SK-N-SH (cell line): Measurements from ENCODE around the gene MAPK8IP1. TPM values are rescaled to one million over a fixed set of nuclear protein-coding genes. Genes with fewer than 3 reads are reported as not detected.

Source experiments
- CTCF ChIA-PET: fragments of 300-600, 350-600 bp; formaldehyde crosslinking; extraction: SDS; loops from one replicate; lab custom pipeline; 2021; lab: Yijun Ruan, JAX
- POLR2A ChIA-PET: fragments of 350-600 bp; sonication (Branson Sonifier 250); formaldehyde crosslinking; extraction: SDS; loops from one replicate; lab custom pipeline; 2020; ENCODE audit warnings: antibody characterized with exemption, inconsistent platforms; lab: Yijun Ruan, JAX
- DNase-seq: peaks from one replicate; pipeline ENCODE4 v3.0.0; 2012
- H2AFZ ChIP-seq: fragments of 200-600 bp; sonication (generic); 2 replicates; pipeline ENCODE4 v1.8.1; 2016; ENCODE audit warnings: antibody characterized with exemption, mild to moderate bottlenecking, low read depth
- H3F3A ChIP-seq: fragments of 200-600 bp; sonication (generic); replicated peaks from 2 replicates; pipeline ENCODE3; 2016; ENCODE audit warnings: antibody characterized with exemption, mild to moderate bottlenecking; ENCODE audit not compliant: insufficient read depth
- H3K27ac ChIP-seq, 2 experiments: fragments of 200-500 bp in 1 of 2; fragments of 200-600 bp in 1 of 2; sonication (Bioruptor generic) in 1 of 2; sonication (generic), shearing (Covaris generic) in 1 of 2; 2 replicates each; pipeline versions ENCODE4 v1.5.1 to v1.6.1; 2014 to 2016; ENCODE audit warnings: low read depth in 2 of 2, inconsistent platforms in 1 of 2, low read length in 1 of 2, mild to moderate bottlenecking in 1 of 2, mixed read lengths in 1 of 2
- H3K27me3 ChIP-seq: fragments of 200-600 bp; sonication (generic), shearing (Covaris generic); 2 replicates; pipeline ENCODE4 v1.6.1; 2016; ENCODE audit warnings: mixed run types; ENCODE audit not compliant: insufficient read depth
- H3K36me3 ChIP-seq, 2 experiments: fragments of 200-500 bp in 1 of 2; fragments of 200-600 bp in 1 of 2; sonication (Bioruptor generic) in 1 of 2; sonication (generic) in 1 of 2; replicated peaks in 1 of 2; 2 replicates each; pipeline versions ENCODE3 to v1.5.1; 2014 to 2016; ENCODE audit warnings: low read length in 1 of 2, mild to moderate bottlenecking in 1 of 2; ENCODE audit not compliant: insufficient read depth in 2 of 2, control insufficient read depth in 1 of 2
- H3K4me1 ChIP-seq, 2 experiments: fragments of 200-500 bp in 1 of 2; fragments of 200-600 bp in 1 of 2; sonication (Bioruptor generic) in 1 of 2; sonication (generic), shearing (Covaris generic) in 1 of 2; 2 replicates each; pipeline versions ENCODE4 v1.5.1 to v1.6.1; 2014 to 2016; ENCODE audit warnings: low read depth in 1 of 2, low read length in 1 of 2, mixed run types in 1 of 2; ENCODE audit not compliant: insufficient read depth in 2 of 2, control insufficient read depth in 1 of 2
- H3K4me2 ChIP-seq: fragments of 200-600 bp; sonication (generic), shearing (Covaris generic); 2 replicates; pipeline ENCODE4 v1.6.1; 2017; ENCODE audit warnings: mixed run types
- H3K4me3 ChIP-seq, 2 experiments: fragments of 200-500 bp in 1 of 2; fragments of 200-600 bp in 1 of 2; sonication (Bioruptor generic) in 1 of 2; sonication (generic), shearing (Covaris generic) in 1 of 2; 2 replicates each; pipeline versions ENCODE4 v1.5.1 to v1.8.1; 2014 to 2016; ENCODE audit warnings: low read depth in 2 of 2, inconsistent platforms in 1 of 2, low read length in 1 of 2, mild to moderate bottlenecking in 1 of 2, mixed read lengths in 1 of 2, moderate library complexity in 1 of 2
- H3K79me2 ChIP-seq: fragments of 200-600 bp; sonication (generic); 2 replicates; pipeline ENCODE4 v1.8.1; 2017; ENCODE audit warnings: mild to moderate bottlenecking; ENCODE audit not compliant: insufficient read depth
- H3K9ac ChIP-seq: fragments of 200-600 bp; sonication (generic); 2 replicates; pipeline ENCODE4 v1.6.1; 2017; ENCODE audit warnings: mixed run types
- H3K9me2 ChIP-seq: fragments of 200-600 bp; sonication (generic); 2 replicates; pipeline ENCODE4 v1.6.1; 2017; ENCODE audit warnings: mixed run types
- H3K9me3 ChIP-seq: fragments of 200-600 bp; sonication (generic); 2 replicates; pipeline ENCODE4 v1.6.1; 2017; ENCODE audit warnings: mixed run types, mild to moderate bottlenecking, moderate library complexity
- H4K20me1 ChIP-seq: fragments of 200-600 bp; sonication (generic); 2 replicates; pipeline ENCODE4 v1.6.1; 2017; ENCODE audit warnings: mild to moderate bottlenecking, mixed run types; ENCODE audit not compliant: insufficient read depth
- CHD2 ChIP-seq: fragments of 150-350 bp; IDR thresholded peaks from 2 replicates; pipeline ENCODE4 v1.6.1; 2018; ENCODE audit warnings: low read length; ENCODE audit not compliant: partially characterized antibody
- EP300 ChIP-seq, 2 experiments: IDR thresholded peaks; 2 replicates each; pipeline versions ENCODE4 v1.4.0 to v1.6.1; 2012; ENCODE audit warnings: borderline replicate concordance in 1 of 2, low read depth in 1 of 2, low read length in 1 of 2
- FOXJ3 ChIP-seq: sonication (generic); formaldehyde crosslinking; IDR thresholded peaks from 2 replicates; pipeline ENCODE4 v1.5.1; 2020; ENCODE audit warnings: mild to moderate bottlenecking, missing genetic modification reagents
- IRF3 ChIP-seq: fragments of 150-350 bp; IDR thresholded peaks from 2 replicates; pipeline ENCODE4 v1.6.1; 2016; ENCODE audit warnings: mild to moderate bottlenecking, low read depth, low read length
- NFIC ChIP-seq: IDR thresholded peaks from 2 replicates; pipeline ENCODE4 v1.4.0; 2012; ENCODE audit warnings: borderline replicate concordance
- SMC3 ChIP-seq: IDR thresholded peaks from 2 replicates; pipeline ENCODE4 v1.6.1; 2012; ENCODE audit warnings: low read depth, low read length, improper control_type of control experiment
- TAF1 ChIP-seq: IDR thresholded peaks from 2 replicates; pipeline ENCODE4 v1.6.1; 2012; ENCODE audit warnings: low read depth, mild to moderate bottlenecking, low read length, moderate library complexity, borderline replicate concordance
- TEAD4 ChIP-seq: IDR thresholded peaks from 2 replicates; pipeline ENCODE4 v1.4.0; 2012; ENCODE audit warnings: mild to moderate bottlenecking, borderline replicate concordance; ENCODE audit not compliant: insufficient read depth
- YY1 ChIP-seq: IDR thresholded peaks from 2 replicates; pipeline ENCODE4 v1.4.0; 2012; ENCODE audit warnings: low read depth, mild to moderate bottlenecking
- ZBTB33 ChIP-seq: IDR thresholded peaks from 2 replicates; pipeline ENCODE4 v1.4.0; 2012; ENCODE audit warnings: low read depth, borderline replicate concordance
- WGBS: methylation state at CpG from one replicate; pipeline ENCODE4 v1.1.6; 2017; ENCODE audit warnings: low lambda C conversion rate; 5-methylcytosine and 5-hydroxymethylcytosine counted together
- polyA plus RNA-seq, 3 experiments: library from polyadenylated mRNA; depleted of rRNA; stranded (reverse); fragments of >200 nt; gene quantifications; 2 replicates each; pipeline ENCODE4 v1.2.3, GENCODE V29; 2012
- TF ChIP-seq, protein P1 (sequence below): IDR thresholded peaks from 2 replicates; pipeline ENCODE4; 2012
- TF ChIP-seq, protein P2 (sequence below): fragments of 150-350 bp; IDR thresholded peaks from 2 replicates; pipeline ENCODE4 v1.6.1; 2017; ENCODE audit warnings: antibody characterized with exemption, low read length, low read depth, borderline replicate concordance

Gene MAPK8IP1
- polyA plus RNA-seq, 1 of the 3 experiments (the other 2 are of a cell fraction): 12.5 TPM

DNA sequence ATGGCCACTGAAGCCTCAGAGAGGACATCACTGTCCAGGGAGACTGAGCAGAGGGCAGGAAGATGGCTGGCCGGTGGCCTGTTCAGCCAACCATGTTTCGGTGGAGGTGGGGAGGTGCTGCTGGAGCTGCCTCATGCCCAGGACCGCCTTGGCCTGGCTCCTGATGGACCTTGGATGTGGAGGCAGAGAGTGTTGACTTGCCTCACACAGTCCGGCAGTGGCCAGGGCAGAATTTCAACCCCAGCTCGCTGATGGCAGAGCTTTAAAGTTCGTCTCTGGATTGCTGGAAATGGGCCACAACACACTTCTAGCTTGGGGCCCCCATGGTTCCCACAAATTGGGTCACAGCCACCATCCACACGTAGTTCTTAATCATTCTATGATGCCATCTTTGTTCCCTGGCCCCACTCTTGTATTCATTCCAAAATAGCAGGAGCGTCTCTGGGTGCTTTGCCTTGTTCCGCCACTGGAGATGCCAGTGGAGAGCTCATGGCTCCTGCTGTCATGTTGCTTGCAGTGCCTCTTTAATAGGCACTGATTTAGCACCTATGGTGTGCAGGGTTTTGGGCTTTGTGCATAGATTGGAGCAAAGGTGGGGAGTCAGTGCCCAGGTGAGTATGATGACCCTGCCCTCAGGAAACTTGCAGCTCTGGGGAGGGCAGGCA is 5.6 kb downstream of the MAPK8IP1 start:
- Histone ChIP-seq H3K9me3 (no peaks in the 10 kb centered on the region), H3K27ac (no peak overlapping the region), H3K36me3 (no peaks in the 10 kb centered on the region), H3K9ac (no peak overlapping the region), H3K4me3 (no peak overlapping the region), H3K4me1 (peaks cover 0 to 22% of the 10 kb centered on the region in 2 experiments; a peak in 1 of 4 replicates), H3K79me2 (no peaks in the 10 kb centered on the region), H3F3A (no peaks in the 10 kb centered on the region), H4K20me1 (no peaks in the 10 kb centered on the region), H3K4me2 (no peak overlapping the region)
- WGBS: 67% methylated on average over 9 of the region's 9 CpGs
- TF ChIP-seq SMC3: no peak
- TF ChIP-seq, protein P1, sequence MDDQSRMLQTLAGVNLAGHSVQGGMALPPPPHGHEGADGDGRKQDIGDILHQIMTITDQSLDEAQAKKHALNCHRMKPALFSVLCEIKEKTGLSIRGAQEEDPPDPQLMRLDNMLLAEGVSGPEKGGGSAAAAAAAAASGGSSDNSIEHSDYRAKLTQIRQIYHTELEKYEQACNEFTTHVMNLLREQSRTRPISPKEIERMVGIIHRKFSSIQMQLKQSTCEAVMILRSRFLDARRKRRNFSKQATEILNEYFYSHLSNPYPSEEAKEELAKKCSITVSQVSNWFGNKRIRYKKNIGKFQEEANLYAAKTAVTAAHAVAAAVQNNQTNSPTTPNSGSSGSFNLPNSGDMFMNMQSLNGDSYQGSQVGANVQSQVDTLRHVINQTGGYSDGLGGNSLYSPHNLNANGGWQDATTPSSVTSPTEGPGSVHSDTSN: no peak
- no peak for TF ChIP-seq YY1
- TF ChIP-seq NFIC: no peak
- TF ChIP-seq ZBTB33: no peak
- no peak for TF ChIP-seq TEAD4
- TF ChIP-seq CHD2: no peak
- TF ChIP-seq EP300 (IDR thresholded peaks at IDR 0.05; ENCODE audit: borderline replicate concordance in 1 of 2, low read depth in 1 of 2, low read length in 1 of 2): no peak
- no peak for TF ChIP-seq TAF1
- TF ChIP-seq, protein P2, sequence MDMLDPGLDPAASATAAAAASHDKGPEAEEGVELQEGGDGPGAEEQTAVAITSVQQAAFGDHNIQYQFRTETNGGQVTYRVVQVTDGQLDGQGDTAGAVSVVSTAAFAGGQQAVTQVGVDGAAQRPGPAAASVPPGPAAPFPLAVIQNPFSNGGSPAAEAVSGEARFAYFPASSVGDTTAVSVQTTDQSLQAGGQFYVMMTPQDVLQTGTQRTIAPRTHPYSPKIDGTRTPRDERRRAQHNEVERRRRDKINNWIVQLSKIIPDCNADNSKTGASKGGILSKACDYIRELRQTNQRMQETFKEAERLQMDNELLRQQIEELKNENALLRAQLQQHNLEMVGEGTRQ: no peak
- no peak for TF ChIP-seq FOXJ3 (CRISPR knock-in tag)
- no peak for TF ChIP-seq IRF3
- TF ChIP-seq, all 33 proteins: peak for 0
- DNase-seq: peak; percentile 12
- Histone ChIP-seq H3K27me3 (no peaks in the 10 kb centered on the region), H2AFZ (no peak overlapping the region), H3K9me2 (no peaks in the 10 kb centered on the region)
- ChIA-PET POLR2A (interaction anchor here (0.6 to 0.7 kb wide), 2 partner anchors 8 to 229 kb away, joined by 3 read pairs; no protein-coding TSS in a partner anchor), CTCF (interaction anchor here (1.0 to 2.2 kb wide), 2 partner anchors 8 to 19 kb away, joined by 3 to 10 read pairs; no protein-coding TSS in a partner anchor)
